Epithelial cell of esophagus (primary cell): ENCODE results near the gene STIM2.

Experiments used
- DNase-seq: peaks from one replicate; pipeline ENCODE4 v3.0.0; 2010; ENCODE audit warnings: low read depth
- H3K4me3 ChIP-seq: 2 replicates; pipeline ENCODE4 v1.5.1; 2011; ENCODE audit warnings: mild to moderate bottlenecking, low read length, control low read depth
- CTCF ChIP-seq: IDR thresholded peaks from 2 replicates; pipeline ENCODE4 v1.5.1; 2011; ENCODE audit warnings: low read depth, mild to moderate bottlenecking, low read length, control low read depth, inconsistent platforms; ENCODE audit not compliant: insufficient read depth; ENCODE audit errors: missing control alignments

The STIM2 gene

GRCh38 chr4:26947318-26947717, 86.7 kb downstream of the STIM2 start:
- no peak for DNase-seq
- TF ChIP-seq CTCF = no peak
- no peak overlapping the region for H3K4me3 ChIP-seq

- TF ChIP-seq CTCF = no peak
- no peak for DNase-seq
- no peak overlapping the region for H3K4me3 ChIP-seq
Measured at GRCh38 chr4:26950446-26950845, 89.8 kb downstream of the STIM2 start.

GRCh38 chr4:26952891-26953290, 92.2 kb downstream of the STIM2 start:
- no peak overlapping the region for H3K4me3 ChIP-seq
- no peak for TF ChIP-seq CTCF
- no peak for DNase-seq

DNA sequence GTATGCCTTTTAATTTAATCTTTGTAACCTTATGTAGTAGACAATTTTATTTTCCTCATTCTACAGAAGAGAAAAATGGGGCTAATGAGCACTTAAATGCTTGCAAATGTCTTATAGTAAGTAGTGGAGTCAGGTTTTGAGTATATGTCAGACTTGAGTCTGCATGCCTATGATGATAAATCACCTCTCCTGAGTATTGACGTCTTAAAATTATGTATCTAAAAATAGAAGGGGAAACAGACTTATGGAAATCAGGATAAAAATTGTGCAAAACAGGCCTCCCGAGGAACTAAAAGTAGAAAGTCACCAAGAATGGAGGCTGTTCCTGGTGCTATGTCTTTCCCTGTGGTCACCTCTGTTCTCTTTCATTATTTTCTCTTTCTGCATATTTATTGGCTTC, 92.7 kb downstream of the STIM2 start:
- no peak for DNase-seq
- no peak for TF ChIP-seq CTCF

DNA sequence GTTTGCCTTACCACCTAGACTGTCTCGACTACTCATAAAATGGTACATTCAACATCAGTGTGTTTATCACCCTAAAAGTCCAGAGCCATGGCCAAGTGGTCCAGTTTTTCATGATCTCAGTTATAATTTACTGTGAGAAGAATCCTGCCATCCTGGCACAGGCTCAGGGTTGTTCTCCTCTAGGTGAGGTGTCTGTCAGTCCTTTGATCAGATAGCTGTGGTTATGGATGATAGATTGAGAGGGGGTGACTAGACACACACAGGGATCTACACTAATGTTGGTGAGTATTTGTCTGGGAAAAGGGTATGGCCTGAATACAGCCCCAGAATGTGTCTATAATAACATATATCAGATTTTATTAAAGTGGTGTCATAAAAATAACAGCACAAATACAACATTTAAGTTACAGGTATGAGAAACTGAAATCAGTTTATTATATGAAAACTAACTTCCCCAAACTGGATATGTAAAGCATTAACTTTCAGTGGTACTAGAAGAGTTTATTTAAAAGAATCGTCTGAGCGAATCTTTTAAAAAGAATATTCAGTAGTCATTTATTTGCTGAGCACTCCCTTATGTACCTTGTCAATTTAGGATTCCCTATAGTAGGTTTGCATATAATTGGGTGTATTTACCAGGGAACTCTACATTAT, 93.3 kb downstream of the STIM2 start:
- no peak for TF ChIP-seq CTCF
- H3K4me3 ChIP-seq = no peak overlapping the region
- no peak for DNase-seq

More for the DNA sequence above, 92.7 kb downstream of the STIM2 start:
- no peak overlapping the region for H3K4me3 ChIP-seq

DNA sequence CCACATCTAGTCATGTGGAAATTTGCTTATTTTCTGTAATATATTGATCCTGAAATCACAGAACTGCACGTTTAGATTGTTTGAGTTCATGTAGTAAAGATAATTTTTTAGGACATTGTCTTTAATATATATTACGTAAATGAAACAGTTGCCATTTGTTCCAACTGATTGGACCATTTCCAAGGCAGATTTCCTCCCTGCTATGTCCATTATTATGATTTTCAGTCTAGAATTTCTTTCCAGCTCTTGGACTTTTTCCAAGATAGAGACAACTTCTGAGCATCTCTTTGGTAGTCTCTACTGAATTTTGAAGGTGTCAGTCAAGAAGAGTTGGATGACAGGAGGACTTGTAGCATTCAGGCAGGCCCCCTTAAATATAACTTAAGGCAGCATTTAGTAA, 94.6 kb downstream of the STIM2 start:
- DNase-seq = no peak
- no peak overlapping the region for H3K4me3 ChIP-seq
- TF ChIP-seq CTCF = no peak
